HG02884 (cell line): ENCODE data around the gene NSUN2.
"Not testable (repeated sequence)": the region's sequence is repeated elsewhere in the genome, so short reads cannot be mapped to it uniquely, and the experiment has no call there.

Experiments used
- ATAC-seq: cut with Tn5 transposase; IDR thresholded peaks from one replicate; pipeline ENCODE4 v1.9.1; 2021; ENCODE audit warnings: mild to moderate bottlenecking, moderate library complexity; ENCODE audit not compliant: unreplicated experiment

NSUN2 gene

GRCh38 chr5:6584727-6585126 lies 48.1 kb downstream of the NSUN2 start:
- no peak for ATAC-seq

GRCh38 chr5:6584101-6584645 lies 48.7 kb downstream of the NSUN2 start:
- no peak for ATAC-seq

- ATAC-seq: no peak
Observed at GRCh38 chr5:6583049-6583880, 49.6 kb downstream of the NSUN2 start.

- no peak for ATAC-seq
Observed at GRCh38 chr5:6582507-6583048, 50.3 kb downstream of the NSUN2 start.

GRCh38 chr5:6581559-6582426 lies 51.1 kb downstream of the NSUN2 start:
- ATAC-seq: no peak

GRCh38 chr5:6581090-6581489 lies 51.8 kb downstream of the NSUN2 start:
- no peak for ATAC-seq

- no peak for ATAC-seq
Observed at GRCh38 chr5:6579535-6579934, 53.3 kb downstream of the NSUN2 start.

GRCh38 chr5:6578676-6579343 lies 54.0 kb downstream of the NSUN2 start:
- no peak for ATAC-seq

GRCh38 chr5:6576861-6577501 lies 55.9 kb downstream of the NSUN2 start:
- no peak for ATAC-seq

- ATAC-seq: no peak
Observed at GRCh38 chr5:6574537-6575245, 58.2 kb downstream of the NSUN2 start.

- no peak for ATAC-seq
Observed at GRCh38 chr5:6574111-6574510, 58.7 kb downstream of the NSUN2 start.

GRCh38 chr5:6573651-6574101 lies 59.2 kb downstream of the NSUN2 start:
- no peak for ATAC-seq

- no peak for ATAC-seq
Observed at GRCh38 chr5:6572825-6573380, 59.9 kb downstream of the NSUN2 start.

- ATAC-seq: no peak
Observed at GRCh38 chr5:6572086-6572824, 60.6 kb downstream of the NSUN2 start.

GRCh38 chr5:6571607-6572006 lies 61.2 kb downstream of the NSUN2 start:
- not testable (repeated sequence) for ATAC-seq

GRCh38 chr5:6570530-6570929 lies 62.3 kb downstream of the NSUN2 start:
- no peak for ATAC-seq

- no peak for ATAC-seq
Observed at GRCh38 chr5:6568889-6569288, 64.0 kb downstream of the NSUN2 start.

- ATAC-seq: no peak
Observed at GRCh38 chr5:6568383-6568782, 64.5 kb downstream of the NSUN2 start.

GRCh38 chr5:6567835-6568234 lies 65.0 kb downstream of the NSUN2 start:
- no peak for ATAC-seq
